Mesothelial cell of epicardium (in vitro differentiated cells): ENCODE results near the gene SSBP3. TPM values are rescaled to one million over a fixed set of nuclear protein-coding genes. Genes with fewer than 3 reads are reported as not detected.
A peak's percentile ranks its signal among the peaks of the same experiment; 100 is the strongest.
"Not testable (repeated sequence)": the region's sequence is repeated elsewhere in the genome, so short reads cannot be mapped to it uniquely, and the experiment has no call there.

Source experiments
- DNase-seq, 2 experiments: peaks; one replicate each; pipeline ENCODE4 v3.0.0; 2021; ENCODE audit warnings: low spot score in 2 of 2; ENCODE audit not compliant: unreplicated experiment in 2 of 2
- H3K27ac Mint-ChIP-seq: 2 replicates; pipeline ENCODE4 v1.8.0; 2021; ENCODE audit warnings: mixed read lengths
- H3K27me3 Mint-ChIP-seq: 2 replicates; pipeline ENCODE4 v1.8.0; 2021; ENCODE audit warnings: low read depth, mixed read lengths
- H3K36me3 Mint-ChIP-seq: 2 replicates; pipeline ENCODE4 v1.8.0; 2021; ENCODE audit warnings: mixed read lengths
- H3K4me1 Mint-ChIP-seq: 2 replicates; pipeline ENCODE4 v1.8.0; 2021; ENCODE audit warnings: mixed read lengths
- H3K4me3 Mint-ChIP-seq: 2 replicates; pipeline ENCODE4 v1.8.0; 2021; ENCODE audit warnings: mild to moderate bottlenecking, moderate library complexity, mixed read lengths
- H3K9me3 Mint-ChIP-seq: 2 replicates; pipeline ENCODE4 v1.8.0; 2021; ENCODE audit warnings: mixed read lengths
- total RNA-seq: library from RNA; stranded (reverse); gene quantifications from 3 replicates; pipeline ENCODE4 v1.2.1, GENCODE V29; 2021
- TF ChIP-seq, protein P1 (sequence below): fragments of 200-600 bp; sonication (generic); IDR thresholded peaks from one replicate; pipeline ENCODE4 v1.5.0; 2021; ENCODE audit warnings: antibody characterized with exemption; ENCODE audit not compliant: unreplicated experiment

The SSBP3 gene
- total RNA-seq, 1 donor from 2014 or later, result 172 TPM

DNA sequence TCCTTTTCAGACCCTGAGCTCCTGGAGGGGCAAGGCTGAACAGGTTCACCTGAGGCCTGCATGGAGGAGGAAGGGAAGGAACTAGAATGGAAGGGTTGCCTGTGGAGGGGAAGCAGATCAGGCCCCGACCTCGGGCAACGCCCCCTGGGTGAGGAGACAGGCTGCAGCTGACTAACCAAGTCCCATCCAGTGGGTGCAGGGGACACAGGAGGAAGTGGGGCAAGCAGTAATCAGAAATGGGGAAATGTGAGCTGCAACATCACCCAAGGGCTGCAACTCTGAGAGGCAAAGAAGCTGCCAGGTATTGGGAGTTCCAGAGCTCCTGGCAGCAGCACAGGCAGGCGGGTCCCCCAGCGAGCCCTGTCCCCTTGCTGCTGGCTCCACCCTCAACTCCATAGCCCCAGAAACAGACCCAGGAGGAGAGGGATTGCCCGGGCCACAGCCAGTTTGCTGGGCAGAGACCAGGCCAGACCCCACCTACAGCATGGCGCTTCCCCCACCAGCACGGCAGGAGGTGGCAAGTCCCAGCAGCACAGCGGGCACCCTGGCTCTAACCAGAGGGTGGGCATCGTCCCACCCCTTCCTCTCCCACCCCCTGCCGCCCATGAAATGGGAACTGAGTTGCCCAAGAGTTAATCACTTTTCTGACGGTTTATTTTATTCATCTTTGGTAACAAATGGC is 167.7 kb downstream of the SSBP3 start:
- TF ChIP-seq, protein P1, sequence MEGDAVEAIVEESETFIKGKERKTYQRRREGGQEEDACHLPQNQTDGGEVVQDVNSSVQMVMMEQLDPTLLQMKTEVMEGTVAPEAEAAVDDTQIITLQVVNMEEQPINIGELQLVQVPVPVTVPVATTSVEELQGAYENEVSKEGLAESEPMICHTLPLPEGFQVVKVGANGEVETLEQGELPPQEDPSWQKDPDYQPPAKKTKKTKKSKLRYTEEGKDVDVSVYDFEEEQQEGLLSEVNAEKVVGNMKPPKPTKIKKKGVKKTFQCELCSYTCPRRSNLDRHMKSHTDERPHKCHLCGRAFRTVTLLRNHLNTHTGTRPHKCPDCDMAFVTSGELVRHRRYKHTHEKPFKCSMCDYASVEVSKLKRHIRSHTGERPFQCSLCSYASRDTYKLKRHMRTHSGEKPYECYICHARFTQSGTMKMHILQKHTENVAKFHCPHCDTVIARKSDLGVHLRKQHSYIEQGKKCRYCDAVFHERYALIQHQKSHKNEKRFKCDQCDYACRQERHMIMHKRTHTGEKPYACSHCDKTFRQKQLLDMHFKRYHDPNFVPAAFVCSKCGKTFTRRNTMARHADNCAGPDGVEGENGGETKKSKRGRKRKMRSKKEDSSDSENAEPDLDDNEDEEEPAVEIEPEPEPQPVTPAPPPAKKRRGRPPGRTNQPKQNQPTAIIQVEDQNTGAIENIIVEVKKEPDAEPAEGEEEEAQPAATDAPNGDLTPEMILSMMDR, result no peak
- no peak for DNase-seq
- Mint-ChIP-seq H3K9me3 (no peaks in the 10 kb centered on the region), H3K4me3 (no peak overlapping the region), H3K36me3 (peaks cover 46% of the 10 kb centered on the region), H3K27ac (no peak overlapping the region), H3K4me1 (no peaks in the 10 kb centered on the region), H3K27me3 (no peaks in the 10 kb centered on the region)

DNA sequence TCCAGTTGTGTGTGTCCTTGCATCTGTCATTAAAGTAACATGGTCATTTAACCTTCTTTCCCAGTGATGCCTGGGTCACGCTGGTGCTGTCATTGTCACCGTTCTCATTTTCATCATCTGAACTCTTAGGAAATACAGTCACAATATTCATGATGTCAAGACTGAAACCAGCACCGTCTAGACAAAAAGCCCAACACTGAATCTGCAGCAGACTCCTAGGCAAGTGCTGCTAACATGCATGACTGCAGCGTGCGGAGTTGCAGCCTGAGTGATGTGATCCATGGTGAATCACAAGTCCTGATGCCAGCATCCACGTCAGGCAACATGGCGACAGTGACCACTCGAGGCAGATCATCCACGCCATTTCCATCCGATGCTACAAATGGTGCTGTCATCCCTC is 168.6 kb downstream of the SSBP3 start:
- Mint-ChIP-seq H3K36me3 (peaks cover 40% of the 10 kb centered on the region), H3K4me3 (no peak overlapping the region), H3K27ac (no peak overlapping the region), H3K4me1 (no peaks in the 10 kb centered on the region), H3K9me3 (no peaks in the 10 kb centered on the region), H3K27me3 (no peaks in the 10 kb centered on the region)
- DNase-seq, result no peak
- TF ChIP-seq, protein P1, result no peak

DNA sequence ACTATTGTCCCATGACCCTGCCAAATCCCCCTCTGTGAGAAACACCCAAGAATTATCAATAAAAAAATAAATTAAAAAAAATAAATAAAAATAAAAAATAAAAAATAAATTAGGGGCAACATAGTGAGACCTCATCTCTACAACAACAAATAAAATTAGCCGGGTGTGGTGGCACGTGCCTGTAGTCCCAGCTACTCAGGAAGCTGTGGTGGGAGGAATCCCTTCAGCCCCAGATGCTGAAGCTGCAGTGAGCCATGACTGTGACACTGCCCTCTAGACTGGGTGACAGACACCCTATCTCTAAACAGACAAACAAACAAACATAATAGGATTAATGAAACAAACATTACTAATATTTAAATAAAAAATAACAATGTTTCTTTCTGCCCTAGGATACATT is 171.9 kb downstream of the SSBP3 start:
- Mint-ChIP-seq H3K9me3 (no peaks in the 10 kb centered on the region), H3K4me1 (peaks cover under 1% of the 10 kb centered on the region), H3K4me3 (no peak overlapping the region), H3K27me3 (no peaks in the 10 kb centered on the region), H3K27ac (no peak overlapping the region), H3K36me3 (peaks cover 43% of the 10 kb centered on the region)
- TF ChIP-seq, protein P1, result no peak
- no peak for DNase-seq

DNA sequence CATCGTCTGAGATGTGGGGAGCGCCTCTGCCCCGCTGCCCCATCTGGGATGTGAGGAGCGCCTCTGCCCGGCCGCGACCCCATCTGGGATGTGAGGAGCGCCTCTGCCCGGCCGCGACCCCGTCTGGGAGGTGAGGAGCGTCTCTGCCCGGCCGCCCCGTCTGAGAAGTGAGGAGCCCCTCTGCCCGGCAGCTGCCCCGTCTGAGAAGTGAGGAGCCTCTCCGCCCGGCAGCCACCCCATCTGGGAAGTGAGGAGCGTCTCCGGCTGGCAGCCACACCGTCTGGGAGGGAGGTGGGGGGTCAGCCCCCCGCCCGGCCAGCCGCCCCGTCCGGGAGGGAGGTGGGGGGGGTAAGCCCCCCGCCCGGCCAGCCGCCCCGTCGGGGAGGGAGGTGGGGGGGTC is 173.0 kb downstream of the SSBP3 start:
- not testable (repeated sequence) for H3K4me3 Mint-ChIP-seq, H3K4me1 Mint-ChIP-seq, H3K27me3 Mint-ChIP-seq, DNase-seq, H3K9me3 Mint-ChIP-seq, H3K27ac Mint-ChIP-seq
- H3K36me3 Mint-ChIP-seq, result peaks cover 43% of the 10 kb centered on the region

DNA sequence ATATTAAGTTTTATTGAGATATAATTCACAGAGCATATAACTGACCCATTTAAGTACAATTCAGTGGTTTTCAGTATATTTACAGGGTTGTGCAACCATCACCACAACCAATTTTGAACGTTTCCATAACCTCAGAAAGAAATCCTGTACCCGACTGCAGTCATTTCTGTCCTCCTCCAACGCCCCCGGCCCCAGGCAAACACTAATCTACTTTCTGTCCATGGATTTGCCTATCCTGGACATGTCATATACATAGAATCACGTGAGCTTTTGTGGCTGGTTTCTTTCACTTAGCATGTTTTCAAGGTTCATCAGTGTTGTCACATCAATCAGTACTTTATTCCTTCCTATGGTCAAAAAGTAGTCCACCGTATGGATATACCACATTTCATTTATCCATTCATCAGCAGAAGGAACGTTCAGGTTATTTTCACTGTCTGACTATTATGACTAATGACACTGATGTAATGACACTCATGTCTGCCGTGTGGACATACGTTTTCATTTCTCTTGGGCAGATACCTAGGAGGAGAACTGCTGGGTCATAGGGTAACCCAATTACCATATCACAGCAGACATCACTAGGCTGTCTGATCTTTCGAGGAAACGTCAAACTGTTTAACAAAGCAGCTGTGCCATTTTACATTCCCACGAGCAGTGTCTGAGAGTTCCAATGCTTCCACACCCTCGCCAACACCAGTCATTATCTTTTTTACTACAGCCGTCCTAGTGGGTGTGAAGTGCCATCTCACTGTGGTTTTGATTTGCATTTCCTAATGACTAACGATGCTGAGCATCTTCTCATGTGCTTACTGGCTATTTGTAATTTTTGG is 175.5 kb downstream of the SSBP3 start:
- DNase-seq, result no peak
- no peaks in the 10 kb centered on the region for H3K27me3 Mint-ChIP-seq
- H3K36me3 Mint-ChIP-seq, result peaks cover 36% of the 10 kb centered on the region
- no peak overlapping the region for H3K27ac Mint-ChIP-seq
- TF ChIP-seq, protein P1, result no peak
- peaks cover 3% of the 10 kb centered on the region for H3K4me1 Mint-ChIP-seq
- H3K4me3 Mint-ChIP-seq, result no peak overlapping the region
- no peaks in the 10 kb centered on the region for H3K9me3 Mint-ChIP-seq

DNA sequence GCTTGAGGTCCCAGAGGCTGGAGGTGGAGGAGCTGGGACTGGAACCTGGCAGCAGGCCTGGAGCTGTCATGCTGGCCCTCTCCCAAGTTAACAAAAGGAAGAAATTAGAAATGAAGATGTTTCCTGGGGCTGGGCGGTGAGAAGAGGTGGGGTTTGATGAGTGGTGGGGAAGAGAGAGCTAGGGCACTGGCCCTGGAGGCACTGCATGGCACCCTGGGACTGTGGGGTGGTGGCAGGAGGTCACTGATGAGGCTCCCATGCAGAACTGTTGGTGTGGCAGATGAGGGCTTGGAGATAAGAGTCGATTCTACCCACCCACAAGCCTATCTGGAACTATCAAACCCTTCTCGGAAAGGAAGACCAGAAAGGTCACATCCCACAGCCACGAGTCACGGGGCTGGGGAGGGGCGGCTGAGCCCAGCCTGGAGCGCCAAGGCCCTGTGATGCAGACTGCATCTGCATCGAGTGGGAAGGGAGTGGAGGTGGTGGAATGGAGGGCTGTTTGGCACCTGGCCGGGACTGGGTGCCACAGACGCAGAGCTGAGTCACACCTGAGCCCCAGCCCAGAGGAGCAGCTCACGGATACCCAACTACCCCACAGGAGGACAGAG is 176.8 kb downstream of the SSBP3 start:
- Mint-ChIP-seq H3K27me3 (no peaks in the 10 kb centered on the region), H3K9me3 (no peaks in the 10 kb centered on the region), H3K36me3 (peaks cover 36% of the 10 kb centered on the region), H3K4me3 (no peak overlapping the region), H3K27ac (peak overlapping the region; percentile 64), H3K4me1 (peaks cover 9% of the 10 kb centered on the region)
- DNase-seq, result no peak
- TF ChIP-seq, protein P1, result no peak
